Uterus (tissue), 2 donors: ENCODE data around the gene KBTBD12.

ENCODE experiments used
- POLR2A ChIP-seq, 2 donors: fragments of 450-650 bp; IDR thresholded peaks; one replicate each; pipeline ENCODE4 v1.6.1; 2016; ENCODE audit warnings: antibody characterized with exemption in 2 of 2, mild to moderate bottlenecking in 1 of 2, moderate library complexity in 1 of 2
- TF ChIP-seq, protein P1 (sequence below), 4 experiments: fragments of 200-600 bp in 2 of 4; fragments of 450-650 bp in 2 of 4; sonication (generic) in 2 of 4; IDR thresholded peaks; one replicate each; pipeline ENCODE4 v1.5.1; 2016 to 2019; ENCODE audit warnings: antibody characterized with exemption in 4 of 4, mild to moderate bottlenecking in 2 of 4, moderate library complexity in 1 of 4

DNA sequence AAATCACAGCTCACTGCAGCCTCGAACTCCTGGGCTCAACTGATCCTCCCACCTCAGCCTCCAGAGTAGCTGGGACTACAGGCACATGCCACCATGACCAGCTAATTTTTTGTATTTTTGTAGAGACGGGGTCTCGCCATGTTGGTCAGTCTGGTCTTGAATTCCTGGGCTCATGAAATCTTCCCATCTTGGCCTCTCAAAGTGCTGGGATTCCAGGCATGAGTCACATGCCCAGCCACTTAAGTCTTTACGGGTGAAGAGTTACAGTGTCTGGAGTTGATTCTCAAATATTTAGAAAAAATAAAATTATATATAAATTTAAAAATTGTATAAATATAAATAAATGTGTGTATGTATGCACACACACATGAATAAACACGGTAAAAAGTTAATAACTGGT, 14.5 kb upstream of the KBTBD12 start:
- TF ChIP-seq, protein P1, sequence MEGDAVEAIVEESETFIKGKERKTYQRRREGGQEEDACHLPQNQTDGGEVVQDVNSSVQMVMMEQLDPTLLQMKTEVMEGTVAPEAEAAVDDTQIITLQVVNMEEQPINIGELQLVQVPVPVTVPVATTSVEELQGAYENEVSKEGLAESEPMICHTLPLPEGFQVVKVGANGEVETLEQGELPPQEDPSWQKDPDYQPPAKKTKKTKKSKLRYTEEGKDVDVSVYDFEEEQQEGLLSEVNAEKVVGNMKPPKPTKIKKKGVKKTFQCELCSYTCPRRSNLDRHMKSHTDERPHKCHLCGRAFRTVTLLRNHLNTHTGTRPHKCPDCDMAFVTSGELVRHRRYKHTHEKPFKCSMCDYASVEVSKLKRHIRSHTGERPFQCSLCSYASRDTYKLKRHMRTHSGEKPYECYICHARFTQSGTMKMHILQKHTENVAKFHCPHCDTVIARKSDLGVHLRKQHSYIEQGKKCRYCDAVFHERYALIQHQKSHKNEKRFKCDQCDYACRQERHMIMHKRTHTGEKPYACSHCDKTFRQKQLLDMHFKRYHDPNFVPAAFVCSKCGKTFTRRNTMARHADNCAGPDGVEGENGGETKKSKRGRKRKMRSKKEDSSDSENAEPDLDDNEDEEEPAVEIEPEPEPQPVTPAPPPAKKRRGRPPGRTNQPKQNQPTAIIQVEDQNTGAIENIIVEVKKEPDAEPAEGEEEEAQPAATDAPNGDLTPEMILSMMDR (IDR thresholded peaks at IDR 0.05): no peak
- TF ChIP-seq POLR2A (IDR thresholded peaks at IDR 0.05): no peak
